Measurements from ENCODE around the gene PPP1R14C. TPM values are rescaled to one million over a fixed set of nuclear protein-coding genes. Genes with fewer than 3 reads are reported as not detected.
A peak's percentile ranks its signal among the peaks of the same experiment; 100 is the strongest.

PPP1R14C gene
- total and polyA plus RNA-seq, 4 donors = 6.5 to 68.4 (median 24.0) TPM

- Histone ChIP-seq H3K4me1 (ENCODE audit: control insufficient read depth in 5 of 5, insufficient read depth in 5 of 5, low read length in 5 of 5) (peaks cover 0 to 7% (median 0%) of the 10 kb centered on the region in 5 donors), H3K9ac (ENCODE audit: insufficient read depth in 1 of 2, low read length in 2 of 2) (no peak overlapping the region), H3K9me3 (ENCODE audit: control insufficient read depth in 4 of 4, insufficient read depth in 3 of 4, low read length in 3 of 4) (no peaks in the 10 kb centered on the region), H3K27ac (ENCODE audit: low read depth in 1 of 2, low read length in 1 of 2) (no peak overlapping the region), H3K27me3 (ENCODE audit: control insufficient read depth in 3 of 3, insufficient read depth in 3 of 3, low read length in 2 of 3) (no peaks in the 10 kb centered on the region), H3K4me3 (no peak overlapping the region), H3K36me3 (ENCODE audit: control insufficient read depth in 4 of 4, insufficient read depth in 4 of 4, low read length in 4 of 4) (no peaks in the 10 kb centered on the region)
- no peak for TF ChIP-seq CTCF (IDR thresholded peaks at IDR 0.05; ENCODE audit: control extremely low read depth, extremely low read depth)
- DNase-seq (no peak), ATAC-seq (ENCODE audit: insufficient read depth, low FRiP score) (no peak)
- WGBS, 2 donors = 90 to 94% methylated on average over 22 of the region's 22 CpGs
Measured at GRCh38 chr6:150203871-150204545, 61.2 kb downstream of the PPP1R14C start.

GRCh38 chr6:150204705-150205472 lies 62.0 kb downstream of the PPP1R14C start:
- WGBS, 2 donors = 53 to 54% methylated on average over 9 of the region's 9 CpGs
- H3K27me3 ChIP-seq (ENCODE audit: control insufficient read depth in 3 of 3, insufficient read depth in 3 of 3, low read length in 2 of 3) = no peaks in the 10 kb centered on the region
- no peak overlapping the region for H3K9ac ChIP-seq (ENCODE audit: insufficient read depth in 1 of 2, low read length in 2 of 2)

GRCh38 chr6:150207931-150208570 lies 65.2 kb downstream of the PPP1R14C start:
- ATAC-seq (ENCODE audit: insufficient read depth, low FRiP score) = no peak
- no peak overlapping the region for H3K9ac ChIP-seq (ENCODE audit: insufficient read depth in 1 of 2, low read length in 2 of 2)
- no peaks in the 10 kb centered on the region for H3K27me3 ChIP-seq (ENCODE audit: control insufficient read depth in 3 of 3, insufficient read depth in 3 of 3, low read length in 2 of 3)
- TF ChIP-seq CTCF (IDR thresholded peaks at IDR 0.05; ENCODE audit: control extremely low read depth, extremely low read depth) = no peak
- no peak for DNase-seq
- H3K36me3 ChIP-seq (ENCODE audit: control insufficient read depth in 4 of 4, insufficient read depth in 4 of 4, low read length in 4 of 4) = no peaks in the 10 kb centered on the region
- peaks cover 0 to 2% (median 0%) of the 10 kb centered on the region in 4 donors for H3K9me3 ChIP-seq (ENCODE audit: control insufficient read depth in 4 of 4, insufficient read depth in 3 of 4, low read length in 3 of 4)
- WGBS, 2 donors = 92 to 93% methylated on average over 7 of the region's 7 CpGs
- H3K4me1 ChIP-seq (ENCODE audit: control insufficient read depth in 5 of 5, insufficient read depth in 5 of 5, low read length in 5 of 5) = peaks cover 0 to 11% (median 0%) of the 10 kb centered on the region in 5 donors
- no peak overlapping the region for H3K27ac ChIP-seq (ENCODE audit: low read depth in 1 of 2, low read length in 1 of 2)
- H3K4me3 ChIP-seq = no peak overlapping the region

More at GRCh38 chr6:150204705-150205472, 62.0 kb downstream of the PPP1R14C start:
- Histone ChIP-seq H3K27ac (ENCODE audit: low read depth in 1 of 2, low read length in 1 of 2) (no peak overlapping the region), H3K9me3 (ENCODE audit: control insufficient read depth in 4 of 4, insufficient read depth in 3 of 4, low read length in 3 of 4) (no peaks in the 10 kb centered on the region), H3K4me3 (no peak overlapping the region), H3K36me3 (ENCODE audit: control insufficient read depth in 4 of 4, insufficient read depth in 4 of 4, low read length in 4 of 4) (no peaks in the 10 kb centered on the region), H3K4me1 (ENCODE audit: control insufficient read depth in 5 of 5, insufficient read depth in 5 of 5, low read length in 5 of 5) (peaks cover 0 to 4% (median 0%) of the 10 kb centered on the region in 5 donors)
- TF ChIP-seq CTCF (IDR thresholded peaks at IDR 0.05; ENCODE audit: control extremely low read depth, extremely low read depth) = no peak
- ATAC-seq (ENCODE audit: insufficient read depth, low FRiP score) (no peak), DNase-seq (peak in 1 of 3 donors; percentile 37)

Data from lung (tissue), 12 donors.